ENCODE measurements around the gene LTK.
"Not testable (repeated sequence)": the region's sequence is repeated elsewhere in the genome, so short reads cannot be mapped to it uniquely, and the experiment has no call there.

The LTK gene

GRCh38 chr15:41473418-41473817 lies 40.2 kb downstream of the LTK start:
- DNase-seq: no peak

DNA sequence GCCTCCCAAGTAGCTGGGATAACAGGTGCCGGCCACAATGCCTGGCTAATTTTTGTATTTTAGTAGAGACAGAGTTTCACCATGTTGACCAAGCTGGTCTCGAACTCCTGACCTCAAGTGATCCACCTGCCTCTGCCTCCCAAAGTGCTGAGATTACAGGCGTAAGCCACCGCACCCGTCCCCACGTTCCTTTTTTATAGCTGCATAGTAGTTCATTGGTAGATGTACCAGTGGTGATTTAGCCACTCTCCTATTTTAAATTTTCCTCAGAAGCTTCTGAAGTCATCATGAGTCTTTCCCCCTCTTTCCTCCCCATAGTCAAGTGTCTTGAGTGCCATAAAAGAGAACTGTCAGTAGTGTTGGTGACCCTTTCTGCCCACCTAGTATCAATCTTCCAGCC lies 44.0 kb downstream of the LTK start:
- not testable (repeated sequence) for DNase-seq

DNA sequence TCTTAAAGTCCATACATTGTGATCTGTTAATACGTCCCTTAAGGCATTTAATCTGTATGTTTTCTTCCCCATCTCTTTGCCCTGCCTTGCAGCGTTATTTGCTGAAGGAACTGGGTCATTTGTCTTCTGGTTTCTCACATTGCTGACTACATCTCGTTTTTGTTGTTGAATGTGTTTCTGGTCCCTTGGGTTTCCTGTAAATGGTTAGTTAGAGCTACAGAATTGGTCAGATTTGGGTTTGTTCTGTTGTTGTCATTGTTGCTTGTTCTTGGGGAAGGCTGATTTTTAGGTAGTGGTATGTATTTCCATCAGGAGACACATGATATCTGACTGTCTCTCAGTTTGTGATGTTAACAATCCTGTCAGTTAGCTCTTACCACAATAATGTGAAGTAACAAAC lies 46.9 kb downstream of the LTK start:
- DNase-seq: no peak

- DNase-seq: peak; percentile 65
These were observed 47.7 kb downstream of the LTK start for GRCh38 chr15:41465822-41466421.

DNA sequence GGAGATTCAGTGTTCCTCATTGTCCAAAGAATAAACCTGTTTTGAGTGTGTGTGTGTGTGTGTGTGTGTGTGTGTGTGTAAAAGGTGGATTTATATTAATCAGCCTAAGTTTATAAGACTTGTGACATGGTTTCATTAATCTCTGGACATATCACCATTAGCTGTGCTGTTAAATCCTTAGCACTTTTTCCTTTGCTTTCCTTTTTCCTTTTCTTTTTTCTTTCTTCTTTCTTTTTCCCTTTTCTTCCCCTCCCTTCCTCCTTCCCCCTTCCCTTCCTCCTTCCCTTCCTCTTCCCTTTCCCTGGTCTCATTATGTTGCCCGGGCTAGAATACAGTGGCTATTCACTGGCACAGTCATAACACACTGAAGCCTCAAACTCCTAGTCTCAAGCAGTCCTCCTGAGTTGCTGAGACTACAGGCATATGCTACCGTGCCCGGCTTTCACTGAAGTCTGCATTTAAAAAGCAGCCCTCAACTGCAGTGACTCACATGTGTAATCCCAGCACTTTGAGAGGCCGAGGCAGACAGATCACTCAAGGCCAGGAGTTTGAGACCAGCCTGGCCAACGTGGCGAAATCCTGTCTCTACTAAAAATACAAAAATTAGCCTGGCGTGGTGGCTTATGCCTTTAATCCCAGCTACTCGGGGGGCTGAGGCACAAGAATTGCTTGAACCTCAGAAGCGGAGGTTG lies 48.6 kb downstream of the LTK start:
- DNase-seq: no peak

DNA sequence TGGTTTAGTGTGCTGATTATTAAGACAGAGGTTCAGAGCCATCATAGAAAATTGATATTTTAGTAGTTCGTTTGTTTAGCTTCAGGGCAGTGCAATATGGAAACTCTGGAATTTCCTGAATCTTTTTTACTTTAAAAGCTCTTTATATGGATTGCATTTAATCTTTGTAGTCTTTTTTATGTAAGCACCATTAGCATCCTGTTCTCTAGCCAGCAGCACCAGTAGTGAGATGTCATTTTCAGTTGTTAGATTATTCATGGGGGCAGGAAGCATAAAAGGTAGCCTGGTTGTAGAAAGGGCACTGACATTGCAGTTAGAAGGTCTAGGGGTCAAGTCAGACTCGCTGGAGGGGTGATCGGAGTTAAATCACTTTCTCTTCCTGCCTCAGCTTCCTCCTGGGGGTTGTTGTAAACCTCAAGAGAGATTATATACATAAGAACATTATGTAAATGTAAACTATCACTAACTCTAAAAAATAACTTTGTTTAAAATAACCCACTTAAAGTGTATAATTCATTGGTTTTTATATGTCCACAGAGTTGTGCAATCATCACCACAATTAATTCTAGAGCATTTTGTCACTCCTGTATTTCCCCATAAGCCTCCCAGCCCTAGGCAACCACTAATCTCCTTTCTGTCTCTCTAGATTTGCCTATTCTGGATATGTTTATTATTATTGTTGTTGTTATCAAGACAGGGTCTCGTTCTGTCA lies 51.4 kb downstream of the LTK start:
- no peak for DNase-seq

Data from hematopoietic multipotent progenitor cell treated with erythropoietin and hydrocortisone succinate and interleukin-3 and kit ligand, for 8 days (in vitro differentiated cells).